ENCODE measurements around the gene BBS10.
"Not testable (repeated sequence)": the region's sequence is repeated elsewhere in the genome, so short reads cannot be mapped to it uniquely, and the experiment has no call there.

The BBS10 gene

GRCh38 chr12:76346798-76347420 lies 1.3 kb downstream of the BBS10 start:
- no peak for DNase-seq (ENCODE audit: insufficient read length, low spot score)
- no peak for TF ChIP-seq POLR2A (IDR thresholded peaks at IDR 0.05; ENCODE audit: low read depth, low read length)
- peak; percentile 97 for FAIRE-seq

GRCh38 chr12:76346236-76346635 lies 2.0 kb downstream of the BBS10 start:
- DNase-seq (ENCODE audit: insufficient read length, low spot score) (no peak), FAIRE-seq (no peak)
- TF ChIP-seq POLR2A (IDR thresholded peaks at IDR 0.05; ENCODE audit: low read depth, low read length): no peak

- TF ChIP-seq POLR2A (IDR thresholded peaks at IDR 0.05; ENCODE audit: low read depth, low read length): no peak
- no peak for DNase-seq (ENCODE audit: insufficient read length, low spot score)
- peak; percentile 48 for FAIRE-seq
These were observed 2.6 kb downstream of the BBS10 start for GRCh38 chr12:76345569-76345968.

GRCh38 chr12:76341436-76342030 lies 6.7 kb downstream of the BBS10 start:
- FAIRE-seq: no peak
- DNase-seq (ENCODE audit: insufficient read length, low spot score): no peak
- TF ChIP-seq POLR2A (IDR thresholded peaks at IDR 0.05; ENCODE audit: low read depth, low read length): no peak

GRCh38 chr12:76340680-76341435 lies 7.4 kb downstream of the BBS10 start:
- DNase-seq (ENCODE audit: insufficient read length, low spot score) (no peak), FAIRE-seq (no peak)

GRCh38 chr12:76337583-76337982 lies 10.6 kb downstream of the BBS10 start:
- no peak for TF ChIP-seq POLR2A (IDR thresholded peaks at IDR 0.05; ENCODE audit: low read depth, low read length)
- DNase-seq (ENCODE audit: insufficient read length, low spot score): peak; percentile 19
- FAIRE-seq: no peak

More at GRCh38 chr12:76340680-76341435, 7.4 kb downstream of the BBS10 start:
- no peak for TF ChIP-seq POLR2A (IDR thresholded peaks at IDR 0.05; ENCODE audit: low read depth, low read length)

GRCh38 chr12:76332606-76333005 lies 15.6 kb downstream of the BBS10 start:
- FAIRE-seq (no peak), DNase-seq (ENCODE audit: insufficient read length, low spot score) (no peak)
- no peak for TF ChIP-seq POLR2A (IDR thresholded peaks at IDR 0.05; ENCODE audit: low read depth, low read length)

GRCh38 chr12:76329606-76330005 lies 18.6 kb downstream of the BBS10 start:
- DNase-seq (ENCODE audit: insufficient read length, low spot score): no peak
- no peak for TF ChIP-seq POLR2A (IDR thresholded peaks at IDR 0.05; ENCODE audit: low read depth, low read length)
- FAIRE-seq: no peak

- peak; percentile 42 for DNase-seq (ENCODE audit: insufficient read length, low spot score)
- no peak for TF ChIP-seq POLR2A (IDR thresholded peaks at IDR 0.05; ENCODE audit: low read depth, low read length)
- peak; percentile 78 for FAIRE-seq
These were observed 19.1 kb downstream of the BBS10 start for GRCh38 chr12:76329159-76329558.

- not testable (repeated sequence) for FAIRE-seq; DNase-seq (ENCODE audit: insufficient read length, low spot score)
These were observed 28.5 kb downstream of the BBS10 start for GRCh38 chr12:76319595-76320319.

- TF ChIP-seq POLR2A (IDR thresholded peaks at IDR 0.05; ENCODE audit: low read depth, low read length): no peak
- DNase-seq (ENCODE audit: insufficient read length, low spot score): no peak
- no peak for FAIRE-seq
These were observed 29.2 kb downstream of the BBS10 start for GRCh38 chr12:76318773-76319594.

GRCh38 chr12:76317976-76318375 lies 30.2 kb downstream of the BBS10 start:
- no peak for TF ChIP-seq POLR2A (IDR thresholded peaks at IDR 0.05; ENCODE audit: low read depth, low read length)
- FAIRE-seq (no peak), DNase-seq (ENCODE audit: insufficient read length, low spot score) (no peak)

GRCh38 chr12:76316468-76316867 lies 31.7 kb downstream of the BBS10 start:
- TF ChIP-seq POLR2A (IDR thresholded peaks at IDR 0.05; ENCODE audit: low read depth, low read length): no peak
- DNase-seq (ENCODE audit: insufficient read length, low spot score) (no peak), FAIRE-seq (no peak)

Measured in H54 (cell line).